Measurements from ENCODE around the gene TMEM171. TPM values are rescaled to one million over a fixed set of nuclear protein-coding genes. Genes with fewer than 3 reads are reported as not detected.

Gene TMEM171
- total RNA-seq, 1 donor from 2014 or later: 6.3 TPM

GRCh38 chr5:73121119-73121463 lies 716 bp downstream of the TMEM171 start:
- no peak for ATAC-seq

GRCh38 chr5:73122875-73123810 lies 2.8 kb downstream of the TMEM171 start:
- ATAC-seq: no peak

GRCh38 chr5:73125289-73125688 lies 4.9 kb downstream of the TMEM171 start:
- peak; percentile 71 for ATAC-seq

- ATAC-seq: peak; percentile 42
Measured at GRCh38 chr5:73126381-73126780, 6.0 kb downstream of the TMEM171 start.

GRCh38 chr5:73126957-73127356 lies 6.6 kb downstream of the TMEM171 start:
- no peak for ATAC-seq

GRCh38 chr5:73129143-73129542 lies 8.8 kb downstream of the TMEM171 start:
- no peak for ATAC-seq

GRCh38 chr5:73130811-73131210 lies 10.4 kb downstream of the TMEM171 start:
- no peak for ATAC-seq

GRCh38 chr5:73131711-73132425 lies 11.5 kb downstream of the TMEM171 start:
- ATAC-seq: no peak

GRCh38 chr5:73132759-73133158 lies 12.4 kb downstream of the TMEM171 start:
- ATAC-seq: no peak

GRCh38 chr5:73135021-73135420 lies 14.6 kb downstream of the TMEM171 start:
- ATAC-seq: no peak

- ATAC-seq: peak; percentile 33
Measured at GRCh38 chr5:73135429-73136054, 15.2 kb downstream of the TMEM171 start.

GRCh38 chr5:73136055-73136562 lies 15.7 kb downstream of the TMEM171 start:
- ATAC-seq: no peak

- peak; percentile 45 for ATAC-seq
Measured at GRCh38 chr5:73137563-73138530, 17.5 kb downstream of the TMEM171 start.

- ATAC-seq: no peak
Measured at GRCh38 chr5:73139485-73139884, 19.1 kb downstream of the TMEM171 start.

GRCh38 chr5:73140801-73141200 lies 20.4 kb downstream of the TMEM171 start:
- ATAC-seq: no peak

GRCh38 chr5:73142035-73142434 lies 21.7 kb downstream of the TMEM171 start:
- ATAC-seq: no peak

- ATAC-seq: no peak
Measured at GRCh38 chr5:73143716-73144115, 23.3 kb downstream of the TMEM171 start.

GRCh38 chr5:73149540-73149939 lies 29.2 kb downstream of the TMEM171 start:
- ATAC-seq: no peak

- no peak for ATAC-seq
Measured at GRCh38 chr5:73150876-73151275, 30.5 kb downstream of the TMEM171 start.

- no peak for ATAC-seq
Measured at GRCh38 chr5:73151766-73152410, 31.5 kb downstream of the TMEM171 start.
